ENCODE measurements around the gene ROBO1.
"Not testable (repeated sequence)": the region's sequence is repeated elsewhere in the genome, so short reads cannot be mapped to it uniquely, and the experiment has no call there.

Gene ROBO1

GRCh38 chr3:78801926-78802561 lies 965.8 kb downstream of the ROBO1 start:
- no peak for DNase-seq (ENCODE audit: low read depth in 2 of 2)

- no peak for DNase-seq (ENCODE audit: low read depth in 2 of 2)
Measured at GRCh38 chr3:78799681-78800080, 968.1 kb downstream of the ROBO1 start.

- no peak for DNase-seq (ENCODE audit: low read depth in 2 of 2)
Measured at GRCh38 chr3:78798266-78798832, 969.4 kb downstream of the ROBO1 start.

- no peak for DNase-seq (ENCODE audit: low read depth in 2 of 2)
Measured at GRCh38 chr3:78794431-78794830, 973.4 kb downstream of the ROBO1 start.

GRCh38 chr3:78792733-78793132 lies 975.1 kb downstream of the ROBO1 start:
- DNase-seq (ENCODE audit: low read depth in 2 of 2), result no peak

- DNase-seq (ENCODE audit: low read depth in 2 of 2), result no peak
Measured at GRCh38 chr3:78792212-78792611, 975.6 kb downstream of the ROBO1 start.

- DNase-seq (ENCODE audit: low read depth in 2 of 2), result no peak
Measured at GRCh38 chr3:78791753-78792152, 976.0 kb downstream of the ROBO1 start.

- DNase-seq (ENCODE audit: low read depth in 2 of 2), result no peak
Measured at GRCh38 chr3:78788839-78789238, 979.0 kb downstream of the ROBO1 start.

GRCh38 chr3:78785004-78785403 lies 982.8 kb downstream of the ROBO1 start:
- no peak for DNase-seq (ENCODE audit: low read depth in 2 of 2)

- DNase-seq (ENCODE audit: low read depth in 2 of 2), result no peak
Measured at GRCh38 chr3:78781351-78781750, 986.4 kb downstream of the ROBO1 start.

GRCh38 chr3:78765671-78766485 lies 1001.9 kb downstream of the ROBO1 start:
- no peak for DNase-seq (ENCODE audit: low read depth in 2 of 2)

GRCh38 chr3:78764634-78765033 lies 1003.2 kb downstream of the ROBO1 start:
- no peak for DNase-seq (ENCODE audit: low read depth in 2 of 2)

GRCh38 chr3:78762121-78762520 lies 1005.7 kb downstream of the ROBO1 start:
- DNase-seq (ENCODE audit: low read depth in 2 of 2), result no peak

- DNase-seq (ENCODE audit: low read depth in 2 of 2), result no peak
Measured at GRCh38 chr3:78761126-78761525, 1006.7 kb downstream of the ROBO1 start.

- no peak for DNase-seq (ENCODE audit: low read depth in 2 of 2)
Measured at GRCh38 chr3:78757731-78758130, 1010.1 kb downstream of the ROBO1 start.

- DNase-seq (ENCODE audit: low read depth in 2 of 2), result no peak
Measured at GRCh38 chr3:78754066-78754743, 1013.6 kb downstream of the ROBO1 start.

- DNase-seq (ENCODE audit: low read depth in 2 of 2), result no peak
Measured at GRCh38 chr3:78751266-78751665, 1016.5 kb downstream of the ROBO1 start.

- not testable (repeated sequence) for DNase-seq (ENCODE audit: low read depth in 2 of 2)
Measured at GRCh38 chr3:78750291-78750690, 1017.5 kb downstream of the ROBO1 start.

- no peak for DNase-seq (ENCODE audit: low read depth in 2 of 2)
Measured at GRCh38 chr3:78749056-78749455, 1018.7 kb downstream of the ROBO1 start.

- no peak for DNase-seq (ENCODE audit: low read depth in 2 of 2)
Measured at GRCh38 chr3:78745847-78746246, 1022.0 kb downstream of the ROBO1 start.

- no peak for DNase-seq (ENCODE audit: low read depth in 2 of 2)
Measured at GRCh38 chr3:78742491-78742890, 1025.3 kb downstream of the ROBO1 start.

- no peak for DNase-seq (ENCODE audit: low read depth in 2 of 2)
Measured at GRCh38 chr3:78742041-78742440, 1025.8 kb downstream of the ROBO1 start.

All from stimulated activated CD8-positive, alpha-beta memory T cell treated with anti-CD3 and anti-CD28 coated beads, Interleukin-2, amount 100 ng/mL, for 1 hour (primary cell).